NT2/D1 (cell line): ENCODE results near the gene MYH9.

Experiments
- DNase-seq: peaks from one replicate; pipeline ENCODE4 v3.0.0-alpha.2; 2011; ENCODE audit warnings: low read depth, low spot score
- H3K27me3 ChIP-seq: 2 replicates; pipeline ENCODE4 v1.6.0; 2011; ENCODE audit warnings: mild to moderate bottlenecking; ENCODE audit not compliant: insufficient read length, insufficient read depth
- H3K36me3 ChIP-seq: 2 replicates; pipeline ENCODE4 v1.6.1; 2011; ENCODE audit warnings: mild to moderate bottlenecking, low read length, mixed read lengths; ENCODE audit not compliant: insufficient read depth, insufficient read length
- H3K4me1 ChIP-seq: 2 replicates; pipeline ENCODE4 v1.5.1; 2011; ENCODE audit not compliant: insufficient read depth, insufficient read length
- H3K4me3 ChIP-seq: 2 replicates; pipeline ENCODE4 v1.5.1; 2011; ENCODE audit warnings: low read depth; ENCODE audit not compliant: insufficient read length
- H3K9ac ChIP-seq: 2 replicates; pipeline ENCODE4 v1.6.0; 2011; ENCODE audit warnings: low read depth; ENCODE audit not compliant: insufficient read length
- H3K9me3 ChIP-seq: 2 replicates; pipeline ENCODE4 v1.5.1; 2011; ENCODE audit warnings: mild to moderate bottlenecking, low read length; ENCODE audit not compliant: insufficient read depth
- SUZ12 ChIP-seq: IDR thresholded peaks from 2 replicates; pipeline ENCODE4 v1.6.1; 2011; ENCODE audit not compliant: insufficient read length, insufficient read depth; ENCODE audit errors: extremely low read depth
- YY1 ChIP-seq: IDR thresholded peaks from 2 replicates; pipeline ENCODE4 v1.6.1; 2011; ENCODE audit not compliant: insufficient read length, insufficient read depth
- ZNF274 ChIP-seq: IDR thresholded peaks from 2 replicates; pipeline ENCODE4 v1.6.1; 2011; ENCODE audit warnings: mild to moderate bottlenecking, low read depth, low read length

The MYH9 gene

DNA sequence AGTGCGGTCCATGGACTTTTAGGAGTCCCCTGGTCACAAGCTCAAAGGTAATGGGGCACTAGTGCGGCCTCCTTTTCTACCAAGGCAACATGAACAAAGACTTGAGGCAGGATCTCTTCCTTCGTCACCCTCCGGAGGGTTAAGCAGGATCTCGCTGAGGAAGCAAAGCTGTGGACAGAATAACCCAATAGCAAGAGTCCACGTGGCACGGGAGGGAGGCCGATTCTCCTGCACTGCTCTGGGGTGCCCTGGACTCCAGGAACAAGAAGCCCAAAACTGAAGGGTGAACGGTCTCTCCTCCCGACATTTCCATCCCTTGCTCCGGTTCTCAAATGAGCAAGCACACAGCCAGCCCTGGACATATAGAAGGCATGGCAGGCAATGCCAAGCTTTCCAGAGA lies 20.7 kb downstream of the MYH9 start:
- H3K9me3 ChIP-seq: no peaks in the 10 kb centered on the region
- TF ChIP-seq YY1 (no peak), ZNF274 (no peak), SUZ12 (no peak)
- peaks cover 49% of the 10 kb centered on the region for H3K36me3 ChIP-seq
- no peaks in the 10 kb centered on the region for H3K27me3 ChIP-seq
- DNase-seq: no peak
- H3K9ac ChIP-seq: no peak overlapping the region
- H3K4me1 ChIP-seq: peaks cover 47% of the 10 kb centered on the region
- H3K4me3 ChIP-seq: no peak overlapping the region

DNA sequence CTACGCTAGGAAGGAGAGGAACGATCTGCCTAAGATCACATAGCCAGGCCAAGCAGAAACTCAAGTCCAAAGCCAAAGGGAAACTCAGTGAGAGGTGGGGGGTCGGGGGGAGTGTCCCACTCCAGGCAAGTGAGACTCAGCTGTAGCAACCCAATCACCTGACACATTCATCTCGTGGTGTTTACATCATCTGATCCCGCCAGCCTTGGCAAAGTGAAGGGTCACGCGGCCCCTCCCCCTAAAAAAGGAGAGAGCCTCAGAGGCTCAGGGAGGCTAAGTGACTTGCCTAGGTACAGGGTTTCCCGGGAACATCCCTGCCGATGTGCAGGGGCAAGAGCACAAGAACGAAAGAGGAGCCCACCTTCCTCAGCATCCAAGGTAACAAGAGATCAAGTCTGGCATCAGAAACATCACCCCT lies 21.5 kb downstream of the MYH9 start:
- Histone ChIP-seq H3K27me3 (no peaks in the 10 kb centered on the region), H3K9ac (no peak overlapping the region), H3K4me3 (no peak overlapping the region), H3K4me1 (peaks cover 48% of the 10 kb centered on the region), H3K36me3 (peaks cover 51% of the 10 kb centered on the region), H3K9me3 (no peaks in the 10 kb centered on the region)
- no peak for DNase-seq
- TF ChIP-seq SUZ12 (no peak), YY1 (no peak), ZNF274 (no peak)

DNA sequence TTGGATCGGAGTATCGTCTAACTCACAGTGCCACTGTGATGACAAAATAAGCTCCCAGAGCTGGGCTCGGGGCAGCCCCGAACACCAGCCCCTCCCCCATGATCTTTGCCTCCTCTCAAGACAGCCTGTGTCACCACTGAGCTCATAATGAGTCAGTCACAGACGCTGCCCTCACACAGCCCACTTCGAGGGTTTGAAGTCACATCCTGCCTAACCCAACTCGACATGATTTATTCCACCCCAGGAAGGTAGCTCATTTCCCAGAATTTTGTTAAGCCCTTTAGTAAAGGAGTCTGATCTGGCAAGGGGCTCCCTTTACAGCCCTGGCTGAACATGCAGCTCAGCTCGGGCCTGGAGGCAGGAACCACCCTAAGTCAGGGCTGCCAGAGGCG lies 22.8 kb downstream of the MYH9 start:
- no peak for TF ChIP-seq SUZ12
- TF ChIP-seq ZNF274: no peak
- no peak for TF ChIP-seq YY1
- Histone ChIP-seq H3K27me3 (no peaks in the 10 kb centered on the region), H3K9ac (no peak overlapping the region), H3K9me3 (no peaks in the 10 kb centered on the region), H3K4me1 (peaks cover 44% of the 10 kb centered on the region), H3K4me3 (no peak overlapping the region), H3K36me3 (peaks cover 46% of the 10 kb centered on the region)
- DNase-seq: no peak

DNA sequence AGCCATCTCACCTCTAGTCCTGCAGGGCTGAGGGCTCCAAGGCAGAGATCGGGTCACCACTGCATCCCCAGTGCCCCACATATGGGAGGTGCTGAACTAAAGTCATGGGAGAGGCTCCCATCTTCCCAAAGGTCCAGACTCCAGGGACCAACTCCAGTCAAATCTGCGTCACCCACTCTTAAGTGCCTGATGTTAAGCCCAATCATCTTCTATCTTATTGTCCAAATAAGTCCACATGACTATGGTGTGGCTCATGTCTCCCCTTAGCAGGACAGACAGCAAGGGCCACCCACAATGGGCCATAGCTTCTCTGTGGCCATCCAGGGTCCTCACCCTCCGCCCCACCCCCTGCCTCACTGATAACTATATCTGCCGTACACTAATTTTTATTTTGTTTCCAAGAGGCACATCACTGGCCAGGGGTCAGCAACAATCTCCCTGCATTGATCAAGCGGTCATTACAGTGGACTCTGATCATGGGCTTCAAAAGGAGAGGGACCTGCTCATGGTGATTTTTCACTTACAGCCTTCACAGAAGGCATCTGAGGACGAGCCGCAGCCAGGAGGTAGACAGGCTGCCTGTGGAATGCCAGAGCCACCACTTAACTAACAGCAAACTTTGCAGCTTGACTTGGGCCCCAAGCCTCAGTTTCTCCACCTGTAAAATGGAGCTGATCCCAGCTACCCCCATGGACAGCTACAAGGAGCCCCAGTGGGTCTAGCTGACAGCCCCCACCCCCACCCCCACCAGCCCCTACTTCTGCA lies 23.3 kb downstream of the MYH9 start:
- Histone ChIP-seq H3K9ac (no peak overlapping the region), H3K9me3 (no peaks in the 10 kb centered on the region), H3K4me1 (peaks cover 46% of the 10 kb centered on the region), H3K36me3 (peaks cover 47% of the 10 kb centered on the region), H3K4me3 (no peak overlapping the region), H3K27me3 (no peaks in the 10 kb centered on the region)
- TF ChIP-seq ZNF274 (no peak), SUZ12 (no peak)
- no peak for DNase-seq

GRCh38 chr22:36363349-36363981 lies 24.3 kb downstream of the MYH9 start:
- H3K9me3 ChIP-seq: no peaks in the 10 kb centered on the region
- H3K27me3 ChIP-seq: no peaks in the 10 kb centered on the region
- H3K4me3 ChIP-seq: no peak overlapping the region
- no peak for DNase-seq
- no peak overlapping the region for H3K9ac ChIP-seq
- TF ChIP-seq SUZ12 (no peak), ZNF274 (no peak), YY1 (no peak)
- peaks cover 49% of the 10 kb centered on the region for H3K36me3 ChIP-seq
- peaks cover 43% of the 10 kb centered on the region for H3K4me1 ChIP-seq

- H3K36me3 ChIP-seq: peaks cover 48% of the 10 kb centered on the region
- DNase-seq: no peak
- TF ChIP-seq YY1 (no peak), ZNF274 (no peak), SUZ12 (no peak)
- peaks cover 39% of the 10 kb centered on the region for H3K4me1 ChIP-seq
- no peaks in the 10 kb centered on the region for H3K9me3 ChIP-seq
- H3K27me3 ChIP-seq: no peaks in the 10 kb centered on the region
- H3K4me3 ChIP-seq: no peak overlapping the region
- H3K9ac ChIP-seq: no peak overlapping the region
Observed at GRCh38 chr22:36362932-36363331, 24.8 kb downstream of the MYH9 start.

DNA sequence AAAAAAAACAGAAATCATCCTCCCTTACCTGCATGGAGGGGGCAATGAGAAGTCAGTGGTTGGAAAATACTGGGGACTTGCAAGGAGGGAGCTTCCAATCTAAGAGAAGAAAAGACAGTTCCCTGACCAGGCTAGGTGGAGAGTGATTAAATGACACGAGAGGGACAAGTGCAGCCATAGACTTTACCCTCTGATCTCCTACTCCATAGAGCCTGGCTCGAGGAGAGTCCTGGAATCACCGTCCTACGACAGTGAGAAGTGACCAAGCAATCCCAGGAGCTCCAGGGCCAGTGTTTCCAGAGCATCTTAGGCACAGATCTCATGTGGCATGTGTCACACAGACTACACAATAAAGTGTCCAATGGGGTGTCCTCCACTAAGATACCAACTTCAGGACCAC lies 25.7 kb downstream of the MYH9 start:
- H3K36me3 ChIP-seq: peaks cover 41% of the 10 kb centered on the region
- no peak for TF ChIP-seq SUZ12
- no peak for TF ChIP-seq ZNF274
- no peak for TF ChIP-seq YY1
- no peaks in the 10 kb centered on the region for H3K27me3 ChIP-seq
- no peak for DNase-seq
- peaks cover 39% of the 10 kb centered on the region for H3K4me1 ChIP-seq
- no peak overlapping the region for H3K4me3 ChIP-seq
- no peak overlapping the region for H3K9ac ChIP-seq
- H3K9me3 ChIP-seq: no peaks in the 10 kb centered on the region
